ENCODE results near the gene LDLRAD3.

DNA sequence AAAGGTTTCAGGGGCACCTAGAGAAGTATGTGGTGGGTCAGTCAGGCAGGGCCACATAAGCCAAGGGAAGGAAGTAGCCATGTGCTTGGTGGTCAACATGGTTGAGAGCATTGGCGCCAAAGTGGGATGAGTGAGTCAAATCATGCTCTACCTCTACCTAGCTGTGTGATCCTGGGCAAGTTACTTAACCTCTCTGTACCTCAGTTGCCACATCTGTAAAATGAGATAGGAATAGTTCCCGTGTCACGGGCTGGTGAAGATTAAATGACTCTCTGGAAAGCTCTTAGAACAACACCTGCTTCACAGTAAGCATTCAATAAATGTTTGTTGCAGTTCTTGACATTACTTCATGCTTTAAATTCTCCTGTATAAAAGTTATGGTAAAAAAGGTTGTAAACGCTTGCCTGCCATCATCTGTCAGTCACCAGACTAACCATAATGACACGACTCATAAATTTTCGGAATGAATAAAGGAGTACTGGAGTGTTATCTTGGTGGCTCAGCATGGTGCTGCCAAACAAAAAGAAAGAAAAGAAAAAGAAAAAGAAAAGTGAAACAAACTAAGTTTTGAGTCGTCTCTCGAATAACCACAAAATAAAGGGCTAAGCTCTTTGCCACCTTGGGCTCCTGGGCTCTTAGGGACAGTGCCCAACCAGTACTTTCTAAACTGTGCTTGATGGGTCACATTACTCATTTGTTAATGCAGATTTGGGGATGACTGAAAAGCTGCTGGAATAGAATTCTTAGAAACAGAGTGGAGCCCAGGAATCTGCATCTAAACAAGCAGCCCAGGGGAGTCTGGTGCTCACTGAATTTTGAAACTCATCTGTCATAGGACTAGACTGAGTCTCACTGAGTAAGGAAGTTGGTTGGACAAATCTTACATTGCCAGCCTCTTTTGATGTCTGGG, 107.6 kb downstream of the LDLRAD3 start:
- TF ChIP-seq GATA2 (IDR thresholded peaks at IDR 0.05; ENCODE audit: low read depth, low read length), result no peak
- no peak for TF ChIP-seq GATA3 (IDR thresholded peaks at IDR 0.05; ENCODE audit: low read depth, low read length)

Measured in SH-SY5Y (cell line).